ENCODE measurements around the gene WDCP.
A peak's percentile ranks its signal among the peaks of the same experiment; 100 is the strongest.
"Not testable (repeated sequence)": the region's sequence is repeated elsewhere in the genome, so short reads cannot be mapped to it uniquely, and the experiment has no call there.

WDCP gene

DNA sequence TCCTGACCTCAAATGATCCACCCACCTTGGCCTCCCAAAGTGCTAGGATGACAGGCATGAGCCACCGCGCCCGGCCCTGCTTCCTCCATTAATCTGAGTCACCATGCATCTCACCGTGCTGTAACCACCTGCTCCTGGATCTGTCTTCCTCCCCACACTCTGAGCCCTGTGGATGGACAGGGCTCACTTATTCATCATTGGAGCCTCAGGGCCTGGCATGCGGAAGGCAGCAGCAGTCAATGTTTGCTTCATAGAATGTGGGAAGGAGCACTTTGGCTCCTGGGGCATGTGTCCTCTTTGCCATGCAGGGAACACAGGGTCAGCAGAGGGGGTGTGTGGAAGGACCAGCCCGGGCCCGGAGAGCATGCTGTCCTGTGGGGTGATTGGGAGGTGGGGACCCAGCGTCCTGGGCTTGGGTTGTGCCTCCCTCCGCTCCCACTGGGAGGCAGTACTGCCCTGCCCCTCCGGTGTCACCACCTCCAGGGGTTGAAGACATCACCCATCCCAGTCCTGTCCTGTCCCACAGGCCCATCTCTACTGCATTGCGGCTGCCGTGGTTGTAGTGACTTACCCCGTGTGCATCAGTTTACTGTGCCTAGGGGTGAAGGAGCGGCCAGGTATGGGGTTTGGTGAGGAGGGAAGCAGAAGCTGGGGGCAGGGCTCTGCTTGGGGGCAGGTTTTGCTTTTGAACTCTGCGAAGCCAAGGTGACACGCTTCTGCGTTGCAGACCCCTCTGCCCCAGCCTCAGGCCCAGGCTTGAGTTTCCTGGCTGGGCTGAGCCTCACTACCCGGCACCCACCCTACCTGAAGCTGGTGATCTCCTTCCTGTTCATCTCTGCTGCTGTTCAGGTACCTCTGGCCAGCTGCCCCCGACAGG lies 25.8 kb downstream of the WDCP start:
- peaks cover 32% of the 10 kb centered on the region for H3K4me1 ChIP-seq (ENCODE audit: insufficient read depth, low read length)
- no peaks in the 10 kb centered on the region for H3K9me3 ChIP-seq (ENCODE audit: control insufficient read depth, insufficient read depth, low read length)
- no peak overlapping the region for H3K9ac ChIP-seq (ENCODE audit: low read depth, low read length)
- H3K36me3 ChIP-seq (ENCODE audit: insufficient read depth, low read length), result no peaks in the 10 kb centered on the region

- Histone ChIP-seq H3K4me1 (ENCODE audit: insufficient read depth, low read length) (peaks cover 32% of the 10 kb centered on the region), H3K9me3 (ENCODE audit: control insufficient read depth, insufficient read depth, low read length) (no peaks in the 10 kb centered on the region)
These were observed 26.9 kb downstream of the WDCP start for GRCh38 chr2:24020244-24020643.

GRCh38 chr2:24019729-24020128 lies 27.5 kb downstream of the WDCP start:
- no peak overlapping the region for H3K9ac ChIP-seq (ENCODE audit: low read depth, low read length)
- H3K36me3 ChIP-seq (ENCODE audit: insufficient read depth, low read length), result no peaks in the 10 kb centered on the region
- H3K4me1 ChIP-seq (ENCODE audit: insufficient read depth, low read length), result peaks cover 27% of the 10 kb centered on the region
- H3K9me3 ChIP-seq (ENCODE audit: control insufficient read depth, insufficient read depth, low read length), result no peaks in the 10 kb centered on the region

More at GRCh38 chr2:24020244-24020643, 26.9 kb downstream of the WDCP start:
- no peaks in the 10 kb centered on the region for H3K36me3 ChIP-seq (ENCODE audit: insufficient read depth, low read length)
- H3K9ac ChIP-seq (ENCODE audit: low read depth, low read length), result no peak overlapping the region

DNA sequence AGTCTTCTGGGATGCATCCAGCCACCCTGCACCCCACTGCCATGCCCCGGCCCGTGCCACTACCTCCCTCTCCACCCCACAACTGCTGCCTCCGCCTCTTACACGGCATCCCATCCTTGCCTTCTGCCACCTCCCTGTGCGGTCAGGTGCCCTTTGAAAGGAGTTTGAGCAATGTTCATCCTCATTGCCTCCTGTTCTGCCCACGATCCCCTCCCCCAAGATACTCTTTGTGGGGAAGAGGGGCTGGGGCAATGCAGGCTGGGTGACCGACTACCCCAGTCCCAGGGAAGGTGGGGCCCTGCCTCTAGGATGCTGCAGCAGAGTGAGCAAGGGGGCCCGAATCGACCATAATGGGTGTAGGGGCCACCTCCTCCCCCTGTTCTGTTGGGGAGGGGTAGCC lies 28.9 kb downstream of the WDCP start:
- Histone ChIP-seq H3K9me3 (ENCODE audit: control insufficient read depth, insufficient read depth, low read length) (no peaks in the 10 kb centered on the region), H3K4me1 (ENCODE audit: insufficient read depth, low read length) (peaks cover 21% of the 10 kb centered on the region; the same call in 1 of the 2 replicates), H3K36me3 (ENCODE audit: insufficient read depth, low read length) (no peaks in the 10 kb centered on the region), H3K9ac (ENCODE audit: low read depth, low read length) (no peak overlapping the region)

DNA sequence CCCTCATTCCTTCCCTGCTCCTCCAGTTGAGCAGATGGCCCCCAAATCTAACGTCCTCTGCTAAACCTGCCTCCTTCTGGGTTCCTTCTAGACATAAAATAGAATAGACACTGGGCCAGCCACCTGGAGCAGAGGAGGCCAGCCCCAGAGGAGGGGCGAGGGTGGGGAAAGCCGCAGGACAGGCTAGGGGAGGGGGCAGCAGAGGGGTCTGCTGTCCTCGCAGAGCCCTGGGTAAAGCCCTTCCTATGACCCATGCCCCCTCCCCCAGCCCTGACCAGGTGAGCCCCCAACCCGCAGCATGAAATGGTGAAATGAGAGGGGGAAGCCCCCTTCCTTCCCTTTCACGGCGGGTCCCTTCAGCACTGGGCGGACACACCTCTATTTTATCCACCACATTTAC lies 29.5 kb downstream of the WDCP start:
- Histone ChIP-seq H3K4me1 (ENCODE audit: insufficient read depth, low read length) (peaks cover 21% of the 10 kb centered on the region; the same call in 1 of the 2 replicates), H3K36me3 (ENCODE audit: insufficient read depth, low read length) (no peaks in the 10 kb centered on the region), H3K9ac (ENCODE audit: low read depth, low read length) (no peak overlapping the region), H3K9me3 (ENCODE audit: control insufficient read depth, insufficient read depth, low read length) (no peaks in the 10 kb centered on the region)

GRCh38 chr2:24016853-24017703 lies 30.1 kb downstream of the WDCP start:
- Histone ChIP-seq H3K9ac (ENCODE audit: low read depth, low read length) (no peak overlapping the region), H3K36me3 (ENCODE audit: insufficient read depth, low read length) (no peaks in the 10 kb centered on the region), H3K9me3 (ENCODE audit: control insufficient read depth, insufficient read depth, low read length) (no peaks in the 10 kb centered on the region), H3K4me1 (ENCODE audit: insufficient read depth, low read length) (peaks cover 21% of the 10 kb centered on the region; the same call in 1 of the 2 replicates)

DNA sequence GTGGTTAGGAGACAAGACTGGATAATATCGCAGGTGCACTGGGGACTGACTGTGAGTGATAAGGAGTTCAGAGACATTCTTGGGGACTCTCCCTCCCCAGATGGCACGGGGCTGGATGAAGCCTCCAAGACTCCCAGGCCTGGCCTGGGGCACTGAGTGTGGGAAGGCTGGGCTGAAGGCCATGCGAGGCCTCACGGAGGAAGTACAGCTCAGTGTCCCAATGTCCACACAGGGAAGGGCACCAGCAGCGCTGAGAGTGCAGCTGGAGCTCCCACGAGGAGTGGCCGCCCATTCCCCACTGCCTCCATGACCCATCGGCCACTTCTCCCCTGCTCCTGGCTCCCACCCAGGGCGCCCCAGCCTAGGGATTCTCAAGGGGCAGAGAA lies 30.8 kb downstream of the WDCP start:
- Histone ChIP-seq H3K4me1 (ENCODE audit: insufficient read depth, low read length) (peaks cover 21% of the 10 kb centered on the region; the same call in 1 of the 2 replicates), H3K36me3 (ENCODE audit: insufficient read depth, low read length) (no peaks in the 10 kb centered on the region), H3K9ac (ENCODE audit: low read depth, low read length) (no peak overlapping the region), H3K9me3 (ENCODE audit: control insufficient read depth, insufficient read depth, low read length) (no peaks in the 10 kb centered on the region)

DNA sequence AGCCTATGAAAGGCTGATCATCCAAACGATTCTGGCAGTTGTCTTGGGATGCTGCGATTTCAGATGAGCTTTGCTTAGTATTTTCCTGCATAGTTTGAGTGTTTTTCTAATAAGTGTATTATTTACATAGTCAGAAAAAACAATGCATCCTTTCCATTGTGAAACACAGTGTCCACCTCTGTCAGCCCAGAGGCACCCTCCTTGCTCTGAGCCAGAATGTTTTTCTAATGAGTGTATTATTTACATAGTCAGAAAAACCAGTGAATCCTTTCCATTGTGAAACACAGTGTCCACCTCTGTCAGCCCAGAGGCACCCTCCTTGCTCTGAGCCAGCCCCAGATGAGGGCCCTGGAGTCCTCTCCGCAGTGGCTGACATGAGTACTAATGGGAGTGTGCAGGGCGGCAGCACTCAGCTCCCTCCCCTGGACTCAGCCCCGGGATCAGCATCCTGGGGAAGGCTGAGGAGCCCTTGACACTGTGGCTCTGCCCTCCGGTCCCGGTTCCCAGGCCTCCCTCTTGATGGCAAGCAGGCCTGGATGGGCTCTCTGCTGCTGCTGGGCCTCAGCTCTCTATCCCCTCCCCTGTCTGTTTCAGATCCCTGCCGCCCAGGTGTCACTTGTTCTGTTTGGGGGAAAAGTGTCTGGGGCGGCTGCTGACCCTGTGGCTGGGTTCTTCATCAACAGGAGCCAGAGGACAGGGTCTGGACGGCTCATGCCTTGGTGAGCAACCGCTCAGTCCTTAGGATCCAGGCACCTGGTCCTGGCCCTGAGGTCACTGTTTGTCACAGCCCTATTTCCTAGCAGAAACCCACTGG lies 31.4 kb downstream of the WDCP start:
- Histone ChIP-seq H3K36me3 (ENCODE audit: insufficient read depth, low read length) (no peaks in the 10 kb centered on the region), H3K4me1 (ENCODE audit: insufficient read depth, low read length) (peaks cover 21% of the 10 kb centered on the region; the same call in 1 of the 2 replicates), H3K9me3 (ENCODE audit: control insufficient read depth, insufficient read depth, low read length) (no peaks in the 10 kb centered on the region), H3K9ac (ENCODE audit: low read depth, low read length) (no peak overlapping the region; the same call in 1 of the 2 replicates)

DNA sequence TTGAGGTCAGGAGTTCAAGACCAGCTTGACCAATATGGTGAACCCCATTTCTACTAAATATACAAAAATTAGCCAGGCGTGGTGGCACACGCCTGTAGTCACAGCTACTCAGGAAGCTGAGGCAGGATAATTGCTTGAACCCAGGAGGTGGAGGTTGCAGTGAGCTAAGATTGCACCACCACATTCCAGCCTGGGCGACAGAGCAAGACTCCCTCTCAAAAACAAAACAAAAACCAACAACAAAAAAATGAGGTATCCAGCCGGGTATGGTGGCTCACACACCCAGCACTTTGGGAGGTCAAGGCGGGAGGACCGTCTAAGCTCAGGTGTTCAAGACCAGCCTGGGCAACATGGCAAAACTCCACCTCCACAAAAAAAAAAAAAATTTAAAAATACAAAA lies 32.3 kb downstream of the WDCP start:
- H3K9me3 ChIP-seq (ENCODE audit: control insufficient read depth, insufficient read depth, low read length); H3K9ac ChIP-seq (ENCODE audit: low read depth, low read length); H3K36me3 ChIP-seq (ENCODE audit: insufficient read depth, low read length): not testable (repeated sequence)
- peaks cover 21% of the 10 kb centered on the region; the same call in 1 of the 2 replicates for H3K4me1 ChIP-seq (ENCODE audit: insufficient read depth, low read length)

DNA sequence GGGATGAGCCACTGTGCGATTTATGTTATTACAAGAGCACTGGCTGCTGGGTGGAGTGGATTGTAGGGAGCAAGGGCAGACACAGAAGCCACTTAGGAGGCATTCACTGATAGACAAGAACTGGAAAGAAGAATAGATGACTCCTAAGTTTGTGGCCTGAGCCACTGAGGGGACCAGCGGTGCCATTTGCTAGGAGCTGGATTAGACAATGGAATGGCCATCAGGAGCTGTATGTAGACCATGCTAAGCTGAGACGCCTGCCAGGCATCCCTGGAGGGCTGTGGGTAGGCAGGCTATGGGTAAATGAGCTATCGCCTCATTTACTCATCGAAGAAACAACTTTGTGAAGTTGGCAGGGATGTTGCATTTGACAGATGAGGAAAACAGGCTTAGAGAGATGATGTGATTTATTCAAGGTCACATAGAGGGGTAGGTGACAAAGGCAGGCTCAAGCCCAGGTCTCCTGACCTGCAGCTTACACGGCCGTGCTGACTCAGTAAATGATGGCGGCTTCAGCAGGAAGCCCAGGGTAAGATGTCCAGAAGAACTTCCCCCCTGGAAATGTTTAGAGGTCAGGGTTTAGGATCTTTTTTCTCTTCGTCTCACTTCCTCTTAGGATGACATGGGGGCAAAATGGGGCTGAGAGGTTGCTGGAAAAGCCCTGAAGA lies 34.5 kb downstream of the WDCP start:
- no peak overlapping the region for H3K9ac ChIP-seq (ENCODE audit: low read depth, low read length)
- no peaks in the 10 kb centered on the region for H3K9me3 ChIP-seq (ENCODE audit: control insufficient read depth, insufficient read depth, low read length)
- H3K36me3 ChIP-seq (ENCODE audit: insufficient read depth, low read length), result no peaks in the 10 kb centered on the region
- peaks cover 28% of the 10 kb centered on the region for H3K4me1 ChIP-seq (ENCODE audit: insufficient read depth, low read length)

DNA sequence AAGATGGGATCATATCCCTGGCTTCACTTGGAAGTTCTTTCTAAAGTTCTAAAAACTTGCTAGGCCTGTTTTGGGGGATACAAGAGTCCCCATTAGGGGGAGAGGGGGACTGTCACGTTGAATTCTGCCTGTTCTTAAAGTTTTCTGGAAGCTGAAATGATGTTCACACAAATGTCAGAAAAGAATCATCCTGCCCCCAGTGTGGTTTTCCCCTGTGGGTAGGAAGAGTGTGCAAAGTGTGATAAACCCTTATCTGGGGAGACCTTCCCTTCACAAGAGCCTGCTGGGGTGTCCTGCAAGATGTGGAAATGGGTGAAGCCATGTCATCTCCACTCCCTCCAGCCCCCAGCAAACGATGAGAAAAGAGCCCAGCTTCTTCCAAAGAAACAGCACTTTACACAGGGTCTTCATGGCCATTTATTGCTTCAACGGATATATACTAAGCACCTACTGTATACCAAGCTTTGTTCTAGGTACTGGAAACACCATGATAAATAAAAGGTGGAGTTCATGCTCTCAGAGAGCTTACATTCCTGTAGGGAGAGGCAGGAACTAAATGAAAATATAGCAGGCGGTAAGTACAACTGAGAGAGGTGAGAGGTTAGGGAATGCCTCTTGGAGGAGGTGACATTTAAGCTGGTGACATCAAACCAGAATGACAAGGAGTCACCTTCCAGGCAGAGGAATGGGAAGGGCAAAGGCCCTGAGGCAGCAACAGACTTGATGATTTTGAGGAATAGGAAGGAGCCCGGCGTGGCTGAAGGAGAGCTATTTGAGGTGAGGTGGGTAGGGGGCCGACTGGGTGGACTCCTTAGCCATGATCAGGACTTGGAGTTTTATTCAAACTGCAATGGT lies 35.7 kb downstream of the WDCP start:
- H3K9ac ChIP-seq (ENCODE audit: low read depth, low read length), result no peak overlapping the region
- H3K36me3 ChIP-seq (ENCODE audit: insufficient read depth, low read length), result no peaks in the 10 kb centered on the region
- peaks cover 24% of the 10 kb centered on the region for H3K4me1 ChIP-seq (ENCODE audit: insufficient read depth, low read length)
- no peaks in the 10 kb centered on the region for H3K9me3 ChIP-seq (ENCODE audit: control insufficient read depth, insufficient read depth, low read length)

DNA sequence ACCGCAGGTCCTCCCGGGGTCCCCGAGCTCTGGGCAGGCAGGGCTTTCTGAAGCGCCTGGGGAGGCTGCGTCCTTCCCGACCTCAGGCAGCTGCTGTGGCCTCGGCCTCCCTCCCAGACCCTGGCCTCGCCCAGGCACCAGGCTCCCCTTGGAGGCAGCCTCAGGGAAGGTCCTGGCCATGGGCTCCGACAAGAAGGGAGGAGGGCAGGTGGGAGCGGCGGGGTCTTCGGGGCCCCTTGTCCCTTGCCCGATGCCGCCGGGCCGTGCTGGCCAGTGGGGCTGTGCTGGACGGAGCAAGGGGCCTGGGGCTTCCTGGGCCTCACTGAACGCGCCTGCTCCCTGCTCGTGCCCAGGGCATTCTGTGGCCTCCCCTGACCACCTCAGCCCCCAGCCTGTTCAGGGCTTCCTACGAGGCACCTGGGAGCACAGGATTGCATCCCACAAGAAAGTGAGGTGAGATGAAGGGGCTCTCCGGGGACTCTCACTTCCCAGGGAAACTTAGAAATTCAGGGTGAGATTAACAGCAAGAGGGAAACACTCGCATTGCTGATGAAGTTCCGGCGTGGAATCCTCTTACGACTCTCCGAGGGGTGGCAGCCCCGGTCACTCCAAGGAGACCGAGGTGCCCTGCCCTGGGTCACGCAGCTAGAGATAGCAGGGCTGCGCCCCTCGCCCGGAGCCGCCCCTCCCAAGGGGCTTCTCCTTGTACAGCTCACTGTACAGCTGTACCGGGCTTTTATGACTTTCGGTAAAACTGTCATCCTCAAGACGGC lies 36.5 kb downstream of the WDCP start:
- Histone ChIP-seq H3K9ac (ENCODE audit: low read depth, low read length) (peak overlapping the region; percentile 72), H3K9me3 (ENCODE audit: control insufficient read depth, insufficient read depth, low read length) (no peaks in the 10 kb centered on the region), H3K36me3 (ENCODE audit: insufficient read depth, low read length) (no peaks in the 10 kb centered on the region), H3K4me1 (ENCODE audit: insufficient read depth, low read length) (peaks cover 16% of the 10 kb centered on the region)
